NCI-H2196 treated with DMSO at 0.1 percent for 48 hours (cell line): Measurements from ENCODE around the gene RASSF8.
"Not testable (repeated sequence)": the region's sequence is repeated elsewhere in the genome, so short reads cannot be mapped to it uniquely, and the experiment has no call there.

Experiments used
- DNase-seq: peaks from one replicate; lab custom pipeline; 2025; ENCODE audit not compliant: unreplicated experiment; lab: John Stamatoyannopoulos, UW

RASSF8 gene

DNA sequence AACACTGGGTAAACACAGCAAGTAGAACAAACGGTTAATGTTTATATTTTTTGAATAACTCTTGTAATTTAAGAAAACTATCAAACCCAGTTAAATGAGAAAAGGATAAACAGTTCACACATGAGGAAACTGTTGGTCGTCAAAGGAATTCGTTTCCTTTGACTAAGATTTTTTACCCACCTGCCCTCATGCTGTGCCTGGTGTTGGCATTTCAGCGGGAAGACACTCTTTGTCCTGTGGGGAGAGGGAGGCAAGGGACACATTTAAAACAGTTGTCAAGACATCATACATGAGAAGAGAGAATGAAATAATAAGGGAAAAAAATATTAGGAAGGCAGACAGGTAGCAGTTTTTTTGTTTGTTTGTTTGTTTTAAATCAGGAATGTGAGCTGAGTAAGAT, 95.9 kb downstream of the RASSF8 start:
- no peak for DNase-seq

DNA sequence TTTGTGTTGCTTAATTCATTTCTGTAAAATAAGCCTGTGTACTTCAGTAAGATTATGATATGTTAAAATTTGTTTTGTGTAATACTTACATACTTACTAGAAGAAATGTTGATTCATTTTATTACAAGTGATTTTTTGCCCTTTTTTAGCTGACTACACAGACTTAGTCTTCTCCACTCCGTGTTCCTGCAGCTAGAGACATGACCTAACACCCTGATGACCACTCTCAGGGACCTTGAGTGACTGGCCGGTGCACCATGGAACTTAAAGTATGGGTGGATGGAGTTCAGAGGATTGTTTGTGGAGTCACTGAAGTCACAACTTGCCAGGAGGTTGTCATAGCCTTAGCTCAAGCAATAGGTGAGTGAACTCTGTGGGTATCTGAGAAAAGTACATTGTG, 96.6 kb downstream of the RASSF8 start:
- no peak for DNase-seq

DNA sequence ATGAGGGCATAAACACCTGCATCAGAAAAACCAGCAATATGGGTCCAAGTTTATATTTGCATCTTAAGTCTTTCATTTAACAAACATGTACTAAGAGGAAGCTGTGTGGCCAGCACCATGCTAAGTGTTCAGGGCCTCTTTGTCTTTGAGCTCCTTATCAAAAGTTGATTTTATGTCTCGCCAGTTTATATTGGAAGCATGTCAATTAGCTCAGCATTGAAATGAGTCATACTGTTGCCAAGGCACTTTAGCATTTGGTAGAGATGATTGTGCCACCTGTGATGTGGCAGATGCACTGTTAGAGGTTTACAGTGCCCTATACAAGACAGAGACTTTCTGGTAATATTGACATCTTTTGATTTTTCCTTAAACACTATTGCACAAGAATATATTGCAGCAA, 97.9 kb downstream of the RASSF8 start:
- peak; percentile 71 for DNase-seq

DNA sequence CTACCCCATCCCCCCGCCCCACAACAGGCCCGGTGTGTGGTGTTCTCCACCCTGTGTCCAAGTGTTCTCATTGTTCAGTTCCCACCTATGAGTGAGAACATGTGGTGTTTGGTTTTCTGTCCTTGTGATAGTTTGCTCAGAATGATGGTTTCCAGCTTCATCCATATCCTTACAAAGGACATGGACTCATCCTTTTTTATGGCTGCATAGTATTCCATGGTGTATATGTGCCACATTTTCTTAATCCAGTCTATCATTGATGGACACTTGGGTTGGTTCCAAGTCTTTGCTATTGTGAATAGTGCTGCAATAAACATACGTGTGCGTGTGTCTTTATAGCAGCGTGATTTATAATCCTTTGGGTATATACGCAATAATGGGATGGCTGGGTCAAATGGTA, 98.8 kb downstream of the RASSF8 start:
- DNase-seq: not testable (repeated sequence)

DNA sequence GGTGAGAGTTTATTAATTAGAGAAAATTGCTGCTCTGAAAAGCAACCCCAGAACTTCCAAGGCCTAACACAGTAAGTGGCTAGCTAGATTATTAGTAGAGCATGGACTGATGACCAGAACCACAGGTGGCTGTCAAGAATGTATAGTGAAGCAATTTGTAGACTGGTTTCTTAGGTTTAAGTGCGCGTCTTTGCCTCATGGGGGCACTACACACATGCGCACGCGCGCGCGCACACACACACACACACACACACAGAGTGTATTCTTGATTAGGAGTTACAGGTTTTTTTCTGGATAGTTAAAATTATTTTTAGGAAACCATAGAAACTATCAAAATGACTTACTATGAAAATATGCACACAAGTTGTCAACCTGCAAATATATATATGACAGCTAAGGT, 99.8 kb downstream of the RASSF8 start:
- DNase-seq: no peak

DNA sequence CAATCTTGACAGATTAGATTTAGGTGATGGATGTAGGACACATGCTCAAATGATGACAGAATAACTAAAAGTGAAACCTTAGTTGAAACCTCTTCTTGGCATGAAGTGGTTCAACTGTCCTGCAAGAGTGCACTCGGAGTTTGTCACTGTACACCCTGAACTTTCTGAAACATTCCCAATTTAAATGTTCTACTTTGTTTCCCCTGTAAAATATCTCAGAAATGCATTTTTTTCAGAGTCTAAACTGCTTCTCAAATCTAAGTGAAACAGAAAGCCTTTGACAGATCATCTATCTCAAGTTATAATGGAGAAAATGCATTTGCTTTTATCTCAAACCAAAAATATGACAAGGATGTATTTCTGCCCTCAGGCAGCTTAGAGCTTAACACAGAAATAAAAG, 100.3 kb downstream of the RASSF8 start:
- DNase-seq: no peak

DNA sequence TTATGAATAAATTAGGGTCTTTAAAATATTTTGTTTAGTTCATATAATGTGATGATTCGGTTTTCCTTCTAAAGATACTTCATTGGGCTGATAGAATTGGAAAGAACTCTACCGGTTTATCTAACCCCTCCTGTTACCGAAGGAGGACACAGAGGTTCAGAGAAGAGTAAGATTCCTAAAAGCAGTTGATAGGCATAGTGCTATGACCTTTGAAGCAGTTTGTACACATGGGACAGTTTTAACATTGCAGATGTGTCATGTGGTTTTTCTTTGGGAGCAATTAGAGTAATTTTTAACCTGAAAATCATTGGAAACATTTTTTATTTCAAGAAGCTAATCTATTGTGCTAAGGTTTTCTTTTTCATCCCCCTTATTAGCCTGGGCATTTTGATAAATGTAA, 103.5 kb downstream of the RASSF8 start:
- no peak for DNase-seq

DNA sequence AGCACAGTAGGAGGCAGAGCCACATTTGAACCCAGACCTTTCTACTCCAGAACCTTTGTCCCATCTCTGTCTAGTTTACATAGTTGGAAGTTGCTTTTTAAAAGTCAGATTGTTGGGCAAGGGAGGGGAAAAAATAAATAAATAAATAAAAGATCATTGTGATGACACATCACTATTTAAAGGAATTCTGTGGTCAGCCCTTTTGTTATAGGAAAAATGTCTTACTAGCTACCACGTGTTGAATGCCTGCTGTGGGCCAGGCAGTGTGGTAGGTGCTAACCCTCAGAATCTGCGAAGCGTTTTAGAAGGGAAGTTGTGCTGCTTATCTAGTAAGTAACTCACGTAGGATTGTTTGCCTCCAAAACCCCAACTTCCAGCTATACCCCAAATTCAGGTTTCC, 104.1 kb downstream of the RASSF8 start:
- no peak for DNase-seq

DNA sequence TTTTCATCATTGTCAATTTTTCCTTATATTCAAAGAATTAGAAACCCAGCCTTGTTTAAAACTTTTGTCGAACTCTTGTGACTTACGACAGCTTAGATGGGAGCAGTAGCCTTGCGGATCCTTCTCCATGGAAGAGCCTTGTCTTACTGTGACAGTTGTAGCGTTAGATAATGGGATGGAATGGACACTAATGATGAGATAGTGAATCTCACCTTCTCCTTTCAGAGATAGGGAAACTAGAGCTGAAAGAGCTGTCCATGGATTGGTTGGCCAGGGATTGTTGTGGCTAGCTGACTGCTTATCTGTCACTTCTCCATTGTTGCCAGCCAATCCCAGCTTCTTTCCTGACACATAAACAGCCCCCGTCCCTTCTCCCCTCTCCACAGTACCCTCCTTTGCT, 107.0 kb downstream of the RASSF8 start:
- DNase-seq: no peak

DNA sequence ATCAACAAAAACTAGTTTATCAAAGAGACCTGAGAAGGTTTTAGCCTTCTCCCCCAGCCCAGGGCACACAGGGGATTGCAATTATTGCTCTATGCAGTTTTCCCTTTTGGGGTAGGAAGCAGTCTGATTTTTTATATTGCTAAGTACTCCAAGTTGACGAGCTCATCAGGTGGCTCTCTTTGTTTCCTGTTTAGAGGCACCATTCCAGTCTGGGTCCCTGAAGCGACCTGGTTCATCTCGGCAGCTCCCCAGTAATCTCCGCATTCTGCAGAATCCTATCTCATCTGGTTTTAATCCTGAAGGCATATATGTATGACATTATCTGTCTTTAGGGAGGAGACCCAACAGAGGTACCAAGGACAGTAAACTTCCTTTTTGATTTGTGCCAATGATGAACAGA, 110.0 kb downstream of the RASSF8 start:
- no peak for DNase-seq

DNA sequence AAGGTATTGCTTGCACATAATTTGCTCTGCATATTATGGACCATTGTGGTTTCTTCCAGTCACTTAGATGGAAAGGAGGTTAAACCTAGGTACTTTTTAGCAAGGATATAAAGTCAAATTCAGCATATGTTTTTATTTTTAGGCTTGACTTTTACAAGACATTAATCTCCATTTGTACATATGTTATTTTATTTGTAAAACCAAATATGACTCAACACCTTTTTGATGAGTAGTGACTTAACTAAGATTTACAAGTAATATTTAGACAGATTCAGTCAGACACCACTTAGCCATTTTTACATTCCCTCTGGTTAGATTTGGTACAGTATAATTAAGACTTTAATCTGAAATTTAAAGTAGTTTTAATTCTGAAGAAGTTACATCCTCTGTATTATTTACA, 111.3 kb downstream of the RASSF8 start:
- no peak for DNase-seq

DNA sequence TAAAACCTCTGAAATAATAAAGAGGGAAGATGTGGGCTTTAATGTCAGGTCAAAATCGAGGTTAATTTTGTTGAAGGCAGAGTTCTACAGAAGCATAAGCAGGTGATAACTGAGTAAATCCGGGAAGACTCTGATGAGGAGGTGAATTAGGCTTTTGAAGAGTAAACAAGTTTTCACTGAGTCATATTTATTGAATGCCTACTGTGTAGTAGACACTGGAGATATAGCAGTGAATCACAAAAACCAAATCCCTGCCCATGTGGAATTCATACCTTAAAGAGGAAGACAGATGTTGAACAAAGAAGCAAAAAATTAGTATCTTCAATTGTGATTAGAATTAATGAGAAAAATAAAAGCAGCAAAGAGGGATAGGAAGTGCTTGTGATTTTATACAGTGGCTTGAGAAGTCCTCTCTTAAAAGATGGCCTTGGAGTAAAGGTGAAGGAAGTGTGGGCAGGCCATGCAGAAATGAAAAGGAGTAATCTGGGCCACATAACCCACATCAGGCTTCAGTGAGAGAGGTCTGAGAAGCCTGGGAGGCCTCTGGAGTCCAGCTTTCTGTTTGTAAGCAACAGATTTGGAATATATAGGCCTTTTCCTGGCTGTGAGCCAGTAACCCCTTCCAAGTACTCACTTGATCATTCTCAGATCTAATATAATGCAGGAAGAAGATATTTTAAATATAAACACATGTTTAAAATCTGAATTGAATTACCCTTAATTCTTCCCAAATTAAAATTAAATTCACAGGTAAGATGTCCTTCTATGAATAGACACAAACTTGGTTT, 119.6 kb downstream of the RASSF8 start:
- no peak for DNase-seq

DNA sequence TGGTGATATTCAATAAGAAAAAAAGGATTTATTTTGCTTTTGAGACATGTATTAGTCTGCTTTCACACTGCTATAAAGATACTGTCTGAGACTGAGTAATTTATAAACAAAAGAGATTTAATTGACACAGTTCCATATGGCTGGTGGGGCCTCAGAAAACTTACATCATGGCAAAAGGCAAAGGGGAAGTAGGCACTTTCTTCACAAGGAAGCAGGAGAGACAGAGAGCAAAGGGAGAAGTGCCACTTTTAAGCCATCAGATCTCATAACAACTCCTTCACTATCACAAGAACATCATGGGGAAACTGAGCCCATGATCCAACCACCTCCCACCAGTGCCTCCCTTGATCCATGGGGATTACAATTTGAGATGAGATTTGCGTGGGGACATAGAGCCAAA, 122.4 kb downstream of the RASSF8 start:
- no peak for DNase-seq

DNA sequence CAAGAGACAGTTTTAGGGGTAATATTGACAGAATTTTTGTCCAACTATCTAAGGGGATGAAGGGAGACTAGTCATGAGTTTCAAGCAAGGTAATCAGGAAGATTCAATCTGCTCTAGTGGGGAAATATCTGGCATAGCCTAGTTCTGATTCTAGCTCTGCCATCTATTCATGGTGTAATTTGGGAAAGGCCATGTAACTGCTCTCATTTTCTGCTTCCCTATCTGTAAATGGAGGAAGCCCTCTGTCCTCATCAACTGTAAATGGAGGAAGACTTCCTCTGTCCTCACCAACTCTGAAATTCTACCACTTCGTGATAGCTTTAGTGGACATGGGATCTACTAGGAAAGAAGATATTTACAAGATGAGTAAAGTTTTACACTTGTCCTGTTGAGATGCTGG, 128.5 kb downstream of the RASSF8 start:
- no peak for DNase-seq

DNA sequence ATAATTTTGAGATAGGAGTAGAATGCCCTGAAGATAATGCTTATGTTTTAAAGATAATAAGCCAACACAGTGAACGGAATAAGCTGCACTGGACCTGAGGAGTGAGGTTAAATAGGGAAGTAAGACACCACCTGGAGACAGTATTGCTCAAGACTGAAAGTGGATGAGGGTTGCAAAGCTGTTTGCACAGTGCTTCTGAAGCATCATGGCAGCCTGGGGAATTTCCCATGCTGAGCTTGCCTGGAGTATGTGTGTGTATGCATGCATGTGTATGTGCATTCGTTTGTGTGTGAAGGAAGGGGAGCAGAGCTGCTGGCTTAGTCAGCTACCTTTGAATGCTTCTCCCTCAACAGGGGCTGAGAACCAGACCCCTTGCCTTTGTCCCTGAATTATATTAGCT, 130.5 kb downstream of the RASSF8 start:
- peak; percentile 24 for DNase-seq

DNA sequence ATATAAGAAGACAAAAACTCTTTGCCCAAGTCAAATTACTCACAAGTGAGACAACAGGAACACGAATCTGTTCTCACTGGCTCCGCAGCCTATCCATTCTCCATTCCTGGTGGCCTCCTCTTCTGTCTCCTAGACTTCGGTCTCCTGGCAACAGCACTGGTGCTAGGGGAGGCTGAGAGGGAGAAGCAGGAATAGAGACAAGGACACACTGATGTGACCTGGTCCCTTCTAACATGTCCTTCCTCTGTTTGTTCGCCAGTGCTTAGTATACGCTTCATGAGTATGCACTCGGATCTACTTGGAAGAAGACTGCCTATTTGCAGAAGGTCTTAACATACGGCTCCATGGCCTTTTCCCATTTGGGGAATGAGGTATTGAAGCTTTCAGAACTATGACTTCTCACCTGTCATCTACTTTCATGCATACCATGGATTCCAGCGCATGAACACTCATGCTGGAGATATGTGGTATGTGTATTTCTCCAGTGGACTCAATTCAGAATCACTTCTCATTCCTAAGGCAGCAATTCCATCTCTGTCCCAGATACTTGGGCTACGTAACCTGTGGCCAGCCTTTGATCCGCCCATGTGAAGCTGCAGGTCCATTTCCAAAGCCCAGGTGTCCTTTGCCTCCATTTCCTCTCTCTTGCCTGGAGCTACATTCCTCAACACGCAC, 132.5 kb downstream of the RASSF8 start:
- DNase-seq: no peak

DNA sequence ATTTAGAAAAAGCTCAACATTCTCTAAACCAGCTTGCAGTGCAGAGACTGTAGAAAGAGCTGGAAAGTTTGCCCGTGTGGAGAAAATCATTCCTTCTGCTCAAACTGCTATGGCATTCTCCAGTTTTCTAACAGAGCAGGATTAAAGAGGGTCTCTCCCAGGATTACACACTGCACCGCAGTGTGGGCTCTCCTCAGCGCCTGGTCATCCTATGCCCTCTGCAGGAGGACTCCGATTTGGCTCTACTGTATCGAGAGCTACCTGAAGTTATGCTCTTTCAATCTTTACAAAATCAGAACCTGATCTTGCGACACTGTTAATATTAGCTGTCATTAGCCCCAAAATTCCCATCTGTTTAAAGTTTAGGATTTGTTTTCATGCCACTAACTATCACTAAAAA, 133.3 kb downstream of the RASSF8 start:
- no peak for DNase-seq

DNA sequence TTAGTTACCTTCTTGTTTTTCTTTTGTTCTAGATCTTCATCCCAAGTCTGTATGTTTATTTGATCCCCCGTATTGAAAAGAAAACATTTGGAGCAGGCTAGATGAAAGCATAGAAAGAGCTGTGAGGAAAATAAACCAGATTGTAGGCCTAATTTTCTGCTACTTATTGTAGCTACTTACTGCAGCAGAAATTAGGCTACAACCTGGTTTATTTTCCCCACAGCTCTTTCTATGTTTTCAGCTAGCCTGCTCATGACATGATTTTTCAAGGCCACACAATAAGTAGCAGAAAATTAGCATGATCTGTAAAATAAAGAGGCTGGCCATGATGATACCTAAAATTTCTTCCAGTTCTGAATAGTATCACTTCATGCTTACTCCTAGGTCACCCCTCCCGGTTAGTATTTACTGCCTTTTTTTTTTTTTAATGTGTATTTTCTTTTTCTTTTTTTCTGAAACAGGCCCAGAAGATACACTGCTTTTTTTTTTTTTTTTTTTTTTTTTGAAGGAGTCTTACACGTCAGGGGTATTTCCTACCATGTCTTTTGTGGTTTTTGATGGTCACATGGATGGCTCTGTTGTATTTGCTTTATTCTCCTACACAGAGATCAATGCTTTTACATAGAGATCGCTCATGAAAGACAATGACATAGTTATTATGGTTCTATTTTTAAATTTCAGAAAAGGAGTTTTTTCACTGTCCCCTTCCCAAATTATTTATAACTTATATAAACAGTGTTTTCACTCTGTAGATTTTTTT, 134.0 kb downstream of the RASSF8 start:
- DNase-seq: no peak

DNA sequence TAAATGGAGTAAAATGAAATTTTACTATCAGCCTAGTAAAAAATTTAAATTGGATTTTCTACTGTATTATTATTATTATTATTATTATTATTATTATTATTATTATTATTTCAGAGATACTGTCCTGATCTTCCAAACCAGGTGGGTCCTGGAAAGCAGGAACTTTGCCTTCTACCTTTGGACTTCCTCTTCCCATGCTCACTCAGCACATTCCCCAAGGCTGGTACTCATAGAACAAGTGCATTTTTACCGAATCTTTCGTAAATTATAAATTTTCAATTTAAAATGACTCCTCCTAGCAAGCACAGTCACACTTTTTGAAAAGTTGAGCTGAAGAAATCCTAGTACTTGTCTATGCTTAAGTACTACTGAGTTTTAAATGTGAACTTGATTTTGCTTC, 136.7 kb downstream of the RASSF8 start:
- DNase-seq: no peak

DNA sequence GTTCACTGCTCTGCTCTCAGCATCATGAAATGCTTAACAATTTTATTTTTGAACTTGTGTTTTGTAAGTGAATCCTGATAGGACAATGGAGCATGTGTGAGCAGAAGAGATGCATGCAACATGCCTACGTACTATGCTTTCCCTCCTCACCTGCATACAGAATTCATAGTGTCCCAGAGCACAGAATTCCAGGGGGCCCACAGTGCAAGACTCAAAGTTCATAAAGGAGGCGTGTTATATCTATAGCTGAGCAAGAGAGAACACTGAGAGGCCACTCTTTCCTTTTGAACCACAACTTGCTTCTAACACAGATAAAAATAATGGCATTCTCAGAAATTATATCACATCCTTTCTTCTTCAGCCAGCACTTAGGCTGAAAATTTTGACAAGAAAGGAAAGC, 137.6 kb downstream of the RASSF8 start:
- DNase-seq: no peak

DNA sequence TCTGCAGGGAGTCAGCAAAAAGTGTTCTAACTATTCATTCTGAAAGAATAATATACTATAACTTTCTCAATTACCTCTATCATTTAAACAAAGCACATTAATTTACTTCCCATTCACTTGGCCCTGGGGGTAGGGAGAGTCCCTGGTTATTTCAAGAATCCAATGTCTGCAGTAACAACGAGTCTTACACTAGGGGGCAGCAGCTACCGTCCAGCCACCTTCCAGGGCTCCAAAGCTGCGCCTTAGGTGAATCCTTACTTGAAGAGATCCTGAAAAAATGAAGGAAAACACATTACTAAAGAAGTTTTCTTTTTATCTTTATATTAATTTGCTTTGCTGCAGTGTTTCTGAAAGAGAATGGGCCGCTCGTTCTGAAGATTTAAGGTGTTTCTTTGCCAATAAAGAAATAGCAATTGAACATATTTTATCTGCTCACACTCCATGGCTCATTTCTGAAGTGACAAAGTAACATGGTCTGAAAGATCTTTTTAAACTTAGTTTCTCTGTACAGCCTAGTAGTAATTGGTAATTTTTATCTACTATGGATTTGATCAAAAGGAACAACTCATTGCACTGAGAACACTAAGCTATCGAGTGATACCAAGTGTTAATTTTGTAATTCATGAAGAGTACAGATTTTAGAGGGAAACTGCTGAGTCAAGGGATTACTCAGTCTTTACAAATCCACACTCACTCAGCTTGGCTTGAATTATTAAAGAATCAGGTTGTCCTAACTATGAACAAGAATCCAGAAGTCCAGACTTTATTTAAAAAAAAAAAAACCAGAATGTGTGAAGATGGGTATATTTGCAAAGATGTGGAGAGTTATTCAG, 138.8 kb downstream of the RASSF8 start:
- peak; percentile 92 for DNase-seq
